H9 (cell line): Measurements from ENCODE around the gene HYAL3. TPM values are rescaled to one million over a fixed set of nuclear protein-coding genes. Genes with fewer than 3 reads are reported as not detected.
A peak's percentile ranks its signal among the peaks of the same experiment; 100 is the strongest.

Experiments
- DNase-seq: peaks from one replicate; pipeline ENCODE4 v3.0.0-alpha.2; 2017
- H2AFZ ChIP-seq: one replicate; pipeline ENCODE4 v1.6.1; 2013; ENCODE audit warnings: mild to moderate bottlenecking, low read length, control low read depth, moderate library complexity
- H2AK5ac ChIP-seq: 2 replicates; pipeline ENCODE4 v1.6.1; 2013; ENCODE audit warnings: low read length, control low read depth, mixed read lengths; ENCODE audit not compliant: insufficient read length
- H2BK120ac ChIP-seq: one replicate; pipeline ENCODE4 v1.6.1; 2013; ENCODE audit warnings: low read depth, mild to moderate bottlenecking, low read length, control low read depth, inconsistent platforms; ENCODE audit not compliant: poor library complexity, severe bottlenecking
- H2BK12ac ChIP-seq: 2 replicates; pipeline ENCODE4 v1.6.1; 2013; ENCODE audit warnings: low read length, control low read depth, mixed read lengths, low read depth; ENCODE audit not compliant: insufficient read length
- H2BK15ac ChIP-seq: 2 replicates; pipeline ENCODE4 v1.6.1; 2013; ENCODE audit warnings: low read depth, low read length, control low read depth
- H2BK20ac ChIP-seq: one replicate; pipeline ENCODE4 v1.6.1; 2013; ENCODE audit warnings: low read depth, mild to moderate bottlenecking, low read length, control low read depth, inconsistent platforms; ENCODE audit not compliant: poor library complexity, severe bottlenecking
- H2BK5ac ChIP-seq: 2 replicates; pipeline ENCODE4 v1.6.1; 2013; ENCODE audit warnings: low read length, control low read depth, mixed read lengths; ENCODE audit not compliant: insufficient read length
- H3K14ac ChIP-seq: 2 replicates; pipeline ENCODE4 v1.6.1; 2013; ENCODE audit warnings: low read length, control low read depth; ENCODE audit not compliant: insufficient read depth
- H3K18ac ChIP-seq: 2 replicates; pipeline ENCODE4 v1.6.1; 2013; ENCODE audit warnings: low read depth, mild to moderate bottlenecking, mixed read lengths, low read length, control low read depth; ENCODE audit not compliant: insufficient read length
- H3K23ac ChIP-seq: 2 replicates; pipeline ENCODE4 v1.6.1; 2013; ENCODE audit warnings: low read length, control low read depth, mixed read lengths, low read depth; ENCODE audit not compliant: insufficient read length
- H3K23me2 ChIP-seq: 2 replicates; pipeline ENCODE4 v1.6.1; 2013; ENCODE audit warnings: low read depth, mild to moderate bottlenecking, mixed read lengths, low read length, control low read depth; ENCODE audit not compliant: insufficient read length, poor library complexity, severe bottlenecking
- H3K27ac ChIP-seq: 2 replicates; pipeline ENCODE4 v1.5.1; 2013; ENCODE audit warnings: low read length, control low read depth, mixed read lengths, low read depth; ENCODE audit not compliant: insufficient read length
- H3K27me3 ChIP-seq: 2 replicates; pipeline ENCODE4 v1.6.1; 2013; ENCODE audit warnings: low read length, control low read depth, inconsistent platforms; ENCODE audit not compliant: insufficient read depth
- H3K4ac ChIP-seq: 2 replicates; pipeline ENCODE4 v1.6.1; 2013; ENCODE audit warnings: low read depth, mild to moderate bottlenecking, control low read depth, inconsistent platforms, low read length, moderate library complexity
- H3K4me1 ChIP-seq: 2 replicates; pipeline ENCODE4 v1.6.1; 2013; ENCODE audit warnings: low read length, control low read depth, inconsistent platforms; ENCODE audit not compliant: insufficient read depth
- H3K4me2 ChIP-seq: 2 replicates; pipeline ENCODE4 v1.6.1; 2013; ENCODE audit warnings: low read length, control low read depth, mixed read lengths; ENCODE audit not compliant: insufficient read length, insufficient read depth
- H3K56ac ChIP-seq: 2 replicates; pipeline ENCODE4 v1.6.1; 2013; ENCODE audit warnings: low read depth, mild to moderate bottlenecking, mixed read lengths, low read length, control low read depth; ENCODE audit not compliant: insufficient read length
- H3K79me1 ChIP-seq: 2 replicates; pipeline ENCODE4 v1.6.1; 2013; ENCODE audit warnings: low read depth, mild to moderate bottlenecking, moderate library complexity, low read length, control low read depth, inconsistent platforms; ENCODE audit not compliant: insufficient read depth, poor library complexity, severe bottlenecking
- H3K79me2 ChIP-seq: 2 replicates; pipeline ENCODE4 v1.6.1; 2013; ENCODE audit warnings: low read length, control low read depth, inconsistent platforms; ENCODE audit not compliant: insufficient read depth
- H3K9ac ChIP-seq: 2 replicates; pipeline ENCODE4 v1.6.1; 2013; ENCODE audit warnings: low read length, control low read depth, mixed read lengths; ENCODE audit not compliant: insufficient read length; ENCODE audit errors: extremely low read depth
- H3K9me3 ChIP-seq: one replicate; pipeline ENCODE4 v1.6.1; 2013; ENCODE audit warnings: low read depth, low read length, inconsistent platforms; ENCODE audit not compliant: control insufficient read depth
- H3T11ph ChIP-seq: one replicate; pipeline ENCODE4 v1.6.1; 2013; ENCODE audit warnings: mild to moderate bottlenecking, low read length, control low read depth, inconsistent platforms
- H4K20me1 ChIP-seq: one replicate; pipeline ENCODE4 v1.6.1; 2013; ENCODE audit not compliant: control insufficient read depth, insufficient read length, insufficient read depth
- H4K5ac ChIP-seq: 2 replicates; pipeline ENCODE4 v1.6.1; 2013; ENCODE audit warnings: low read depth, mild to moderate bottlenecking, mixed read lengths, low read length, control low read depth; ENCODE audit not compliant: insufficient read length
- H4K8ac ChIP-seq: replicated peaks from 2 replicates; pipeline ENCODE4 v1.6.1; 2013; ENCODE audit warnings: low read length, control low read depth, mixed read lengths, low read depth; ENCODE audit not compliant: insufficient read length
- H4K91ac ChIP-seq: 2 replicates; pipeline ENCODE4 v1.6.1; 2013; ENCODE audit warnings: low read depth, mild to moderate bottlenecking, moderate library complexity, mixed read lengths, low read length, control low read depth; ENCODE audit not compliant: insufficient read length
- H3K27ac Mint-ChIP-seq, 3 experiments: 2 replicates in 2 of 3; 3 replicates in 1 of 3; pipeline ENCODE4 v1.8.0; 2020 to 2021; ENCODE audit warnings: mixed read lengths in 3 of 3, mild to moderate bottlenecking in 1 of 3, moderate library complexity in 1 of 3
- H3K27me3 Mint-ChIP-seq: 2 replicates; pipeline ENCODE4 v1.8.0; 2021; ENCODE audit warnings: low read depth, mild to moderate bottlenecking, moderate library complexity, mixed read lengths
- H3K36me3 Mint-ChIP-seq, 3 experiments: 2 replicates in 2 of 3; 3 replicates in 1 of 3; pipeline ENCODE4 v1.8.0; 2020 to 2021; ENCODE audit warnings: low read depth in 3 of 3, mixed read lengths in 3 of 3; ENCODE audit not compliant: insufficient read depth in 1 of 3
- H3K4me1 Mint-ChIP-seq, 2 experiments: 2 replicates each; pipeline ENCODE4 v1.8.0; 2020; ENCODE audit warnings: mixed read lengths in 2 of 2
- H3K4me3 Mint-ChIP-seq, 2 experiments: 2 replicates in 1 of 2; 3 replicates in 1 of 2; pipeline ENCODE4 v1.8.0; 2020 to 2021; ENCODE audit warnings: mild to moderate bottlenecking in 2 of 2, mixed read lengths in 2 of 2, moderate library complexity in 1 of 2
- H3K9me3 Mint-ChIP-seq, 2 experiments: 2 replicates in 1 of 2; 3 replicates in 1 of 2; pipeline ENCODE4 v1.8.0; 2020; ENCODE audit warnings: mild to moderate bottlenecking in 2 of 2, mixed read lengths in 2 of 2, moderate library complexity in 1 of 2
- WGBS: extraction: QIAGEN DNeasy Blood & Tissue Kit; methylation state at CpG from one replicate; pipeline ENCODE4 v1.1.7; 2013; ENCODE audit warnings: missing lambda C conversion rate, low lambda C conversion rate, mixed read lengths; ENCODE audit not compliant: insufficient read length; ENCODE audit errors: extremely low coverage; 5-methylcytosine and 5-hydroxymethylcytosine counted together
- total RNA-seq: library from RNA; stranded (reverse); gene quantifications from 2 replicates; pipeline ENCODE4 v1.2.1, GENCODE V29; 2021
- TF ChIP-seq, protein P1 (sequence below): fragments of 200-600 bp; sonication (generic); conservative IDR thresholded peaks from 3 replicates; pipeline ENCODE4 v1.8.0; 2021; ENCODE audit warnings: antibody characterized with exemption, mild to moderate bottlenecking

Gene HYAL3
- total RNA-seq, 1 experiment from 2014 or later, result 3.1 TPM

DNA sequence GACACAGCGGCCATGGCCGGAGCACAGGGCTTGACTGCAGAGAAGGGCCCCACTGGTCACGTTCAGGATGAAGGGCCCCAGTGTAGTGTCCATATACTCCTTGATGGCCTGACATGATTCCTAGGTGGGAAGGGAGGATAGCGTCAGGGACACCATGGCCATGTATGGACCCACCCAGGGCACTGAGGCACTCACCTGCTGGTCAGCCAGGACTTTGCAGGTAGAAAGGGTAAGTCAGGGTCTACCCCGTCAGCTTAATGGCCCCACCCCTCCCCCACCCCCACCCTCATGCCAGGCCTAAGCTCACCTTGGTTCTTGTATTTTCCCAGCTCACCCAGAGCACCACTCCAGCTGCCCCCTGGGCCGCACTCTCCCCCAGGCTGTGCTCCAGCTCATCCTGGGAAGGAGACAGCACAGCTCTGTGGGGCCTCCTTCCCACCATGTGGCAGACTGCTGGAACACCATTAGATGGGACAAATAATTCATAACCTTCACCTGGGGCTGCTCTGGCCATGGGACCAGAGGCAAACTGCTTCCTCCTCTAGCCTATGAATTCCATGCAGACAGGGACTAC is 1.6 kb upstream of the HYAL3 start:
- H3K23me2 ChIP-seq, result peaks cover 6% of the 10 kb centered on the region
- WGBS, result no CpG with 5 or more reads among the region's 6 CpGs
- H3K18ac ChIP-seq, result no peak overlapping the region
- no peak overlapping the region for H4K91ac ChIP-seq
- H3K4me2 ChIP-seq, result no peak overlapping the region
- no peaks in the 10 kb centered on the region for H3K79me2 ChIP-seq
- no peaks in the 10 kb centered on the region for H3K27me3 ChIP-seq
- no peaks in the 10 kb centered on the region for H3K4me1 ChIP-seq
- H3K4ac ChIP-seq, result no peak overlapping the region
- no peak for DNase-seq
- H3K14ac ChIP-seq, result no peak overlapping the region
- H3T11ph ChIP-seq, result no peak overlapping the region
- no peak overlapping the region for H2AK5ac ChIP-seq
- H2BK12ac ChIP-seq, result no peak overlapping the region
- Mint-ChIP-seq H3K27me3 (no peaks in the 10 kb centered on the region), H3K4me1 (peaks cover 25 to 27% of the 10 kb centered on the region in 2 experiments), H3K4me3 (peak overlapping the region in 1 of 2 experiments; percentile 99; a peak in 1 of 5 replicates), H3K27ac (no peak overlapping the region; a peak in 1 of 7 replicates), H3K9me3 (peaks cover 0 to 8% of the 10 kb centered on the region in 2 experiments; a peak in 4 of 5 replicates), H3K36me3 (peaks cover 0 to 8% (median 1%) of the 10 kb centered on the region in 3 experiments; a peak in 1 of 7 replicates)
- no peak overlapping the region for H3K23ac ChIP-seq
- H2BK120ac ChIP-seq, result no peak overlapping the region
- no peak overlapping the region for H2BK15ac ChIP-seq
- no peak overlapping the region for H4K8ac ChIP-seq
- no peaks in the 10 kb centered on the region for H4K20me1 ChIP-seq
- no peak overlapping the region for H4K5ac ChIP-seq
- H3K9me3 ChIP-seq, result no peaks in the 10 kb centered on the region
- TF ChIP-seq, protein P1, sequence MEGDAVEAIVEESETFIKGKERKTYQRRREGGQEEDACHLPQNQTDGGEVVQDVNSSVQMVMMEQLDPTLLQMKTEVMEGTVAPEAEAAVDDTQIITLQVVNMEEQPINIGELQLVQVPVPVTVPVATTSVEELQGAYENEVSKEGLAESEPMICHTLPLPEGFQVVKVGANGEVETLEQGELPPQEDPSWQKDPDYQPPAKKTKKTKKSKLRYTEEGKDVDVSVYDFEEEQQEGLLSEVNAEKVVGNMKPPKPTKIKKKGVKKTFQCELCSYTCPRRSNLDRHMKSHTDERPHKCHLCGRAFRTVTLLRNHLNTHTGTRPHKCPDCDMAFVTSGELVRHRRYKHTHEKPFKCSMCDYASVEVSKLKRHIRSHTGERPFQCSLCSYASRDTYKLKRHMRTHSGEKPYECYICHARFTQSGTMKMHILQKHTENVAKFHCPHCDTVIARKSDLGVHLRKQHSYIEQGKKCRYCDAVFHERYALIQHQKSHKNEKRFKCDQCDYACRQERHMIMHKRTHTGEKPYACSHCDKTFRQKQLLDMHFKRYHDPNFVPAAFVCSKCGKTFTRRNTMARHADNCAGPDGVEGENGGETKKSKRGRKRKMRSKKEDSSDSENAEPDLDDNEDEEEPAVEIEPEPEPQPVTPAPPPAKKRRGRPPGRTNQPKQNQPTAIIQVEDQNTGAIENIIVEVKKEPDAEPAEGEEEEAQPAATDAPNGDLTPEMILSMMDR, result 0 out of 3 replicates have a peak, but pooled peaks have one; percentile 23
- no peak overlapping the region for H2BK5ac ChIP-seq
- H2AFZ ChIP-seq, result no peak overlapping the region
- H3K56ac ChIP-seq, result no peak overlapping the region
- H3K27ac ChIP-seq, result no peak overlapping the region
- no peak overlapping the region for H2BK20ac ChIP-seq
- no peaks in the 10 kb centered on the region for H3K79me1 ChIP-seq
- no peak overlapping the region for H3K9ac ChIP-seq
